HepG2 (cell line): Measurements from ENCODE around the gene PRSS12. TPM values are rescaled to one million over a fixed set of nuclear protein-coding genes. Genes with fewer than 3 reads are reported as not detected.

Experiments used
- ATAC-seq: fragments of 200-7000 bp; cut with Tn5 transposase; 3 replicates; pipeline ENCODE4 v1.9.1; 2020; ENCODE audit warnings: mild to moderate bottlenecking, moderate library complexity
- BruUV-seq: library from RNA; stranded (reverse); fragments of 400-500 nt; replicated peaks from 2 replicates; lab custom pipeline; 2021; lab: Mats Ljungman, UMichigan
- CTCF ChIA-PET: fragments of 300-600 bp; formaldehyde crosslinking; extraction: SDS; loops from one replicate; lab custom pipeline; 2021; ENCODE audit warnings: low total read pairs, inconsistent platforms, low intra/inter-chr PET ratio; lab: Yijun Ruan, JAX
- POLR2A ChIA-PET: fragments of 350-600 bp; sonication (Branson Sonifier 250); formaldehyde crosslinking; loops from one replicate; lab custom pipeline; 2020; ENCODE audit warnings: antibody characterized with exemption, inconsistent platforms; lab: Yijun Ruan, JAX
- DNase-seq: peaks from one replicate; pipeline ENCODE4 v3.0.0-alpha.2; 2015; ENCODE audit warnings: low spot score
- FAIRE-seq: peaks from 3 replicates; lab custom pipeline; 2011; peaks lifted over from hg19 to GRCh38; lab: Jason Lieb, UNC
- H2AFZ ChIP-seq: one replicate; pipeline ENCODE4 v1.6.1; 2011; ENCODE audit warnings: low read length, inconsistent platforms
- H3K27ac ChIP-seq: fragments of 300-600 bp; 3 replicates; pipeline ENCODE4 v1.8.0; 2011; ENCODE audit warnings: mixed run types, mild to moderate bottlenecking, mixed read lengths, low read length, inconsistent platforms; ENCODE audit not compliant: insufficient read depth; ENCODE audit errors: extremely low read length
- H3K27me3 ChIP-seq, 2 experiments: fragments of 200-600 bp in 1 of 2; 2 replicates in 1 of 2; 3 replicates in 1 of 2; pipeline versions ENCODE4 v1.6.0 to v1.8.0; 2011; ENCODE audit warnings: low read length in 2 of 2, mild to moderate bottlenecking in 2 of 2, moderate library complexity in 2 of 2, inconsistent platforms in 1 of 2; ENCODE audit not compliant: insufficient read depth in 2 of 2, control insufficient read depth in 1 of 2
- H3K36me3 ChIP-seq, 2 experiments: fragments of 200-600 bp in 1 of 2; replicated peaks in 1 of 2; 2 replicates in 1 of 2; 3 replicates in 1 of 2; pipeline versions ENCODE4 v1.5.1 to v1.8.0; 2011; ENCODE audit warnings: low read length in 2 of 2, inconsistent platforms in 1 of 2; ENCODE audit not compliant: insufficient read depth in 2 of 2, control insufficient read depth in 1 of 2
- H3K4me1 ChIP-seq: 2 replicates; pipeline ENCODE4 v1.5.1; 2012; ENCODE audit warnings: low read length, inconsistent platforms; ENCODE audit not compliant: insufficient read depth
- H3K4me2 ChIP-seq: 2 replicates; pipeline ENCODE4 v1.6.0; 2011; ENCODE audit warnings: low read depth, low read length, inconsistent platforms
- H3K4me3 ChIP-seq, 3 experiments: fragments of 200-600 bp in 1 of 3; sonication (generic), shearing (Covaris generic) in 1 of 3; replicated peaks in 1 of 3; 2 replicates each; pipeline ENCODE4 v1.5.1; 2011 to 2016; ENCODE audit warnings: low read length in 3 of 3, inconsistent platforms in 2 of 3, low read depth in 2 of 3, mild to moderate bottlenecking in 2 of 3, control low read depth in 1 of 3, mixed read lengths in 1 of 3; ENCODE audit not compliant: insufficient read depth in 1 of 3
- H3K79me2 ChIP-seq: one replicate; pipeline ENCODE4 v1.6.1; 2011; ENCODE audit warnings: low read length, inconsistent platforms; ENCODE audit not compliant: insufficient read depth
- H3K9ac ChIP-seq: 2 replicates; pipeline ENCODE4 v1.6.0; 2011; ENCODE audit warnings: mild to moderate bottlenecking, low read depth, low read length, inconsistent platforms; ENCODE audit not compliant: insufficient read depth
- H3K9me3 ChIP-seq: 2 replicates; pipeline ENCODE4 v1.5.1; 2012; ENCODE audit warnings: mild to moderate bottlenecking, low read length
- H4K20me1 ChIP-seq: 2 replicates; pipeline ENCODE4 v1.6.0; 2011; ENCODE audit warnings: inconsistent platforms, mild to moderate bottlenecking, low read length, moderate library complexity; ENCODE audit not compliant: insufficient read depth
- ZNF598 ChIP-seq: sonication (generic); formaldehyde crosslinking; IDR thresholded peaks from 2 replicates; pipeline ENCODE4 v1.5.1; 2020; ENCODE audit warnings: mild to moderate bottlenecking, missing genetic modification reagents, borderline replicate concordance
- WGBS: methylation state at CpG from one replicate; pipeline ENCODE4 v1.1.6; 2017; ENCODE audit warnings: low lambda C conversion rate; 5-methylcytosine and 5-hydroxymethylcytosine counted together
- in situ Hi-C: cut with HindIII; loops from 2 replicates; pipeline ENCODE4 v1.10.0; 2017; ENCODE audit warnings: low pct_unique_long_range_greater_than_20kb; ENCODE audit not compliant: extremely low pct_ligation_motif_present
- intact Hi-C: fragments of 100-400 bp; cut with micrococcal nuclease; formaldehyde crosslinking; loops from one replicate; pipeline ENCODE4 v1.10.0; 2022; ENCODE audit not compliant: unreplicated experiment
- polyA plus RNA-seq, 8 experiments: library from polyadenylated mRNA; depleted of rRNA in 3 of 8; stranded (reverse) in 7 of 8; unstranded in 1 of 8; fragments of >200 nt; fragmentation: Illumina TruSeq in 4 of 8; extraction: Trizol in 4 of 8; gene quantifications; 2 replicates each; pipeline versions ENCODE4 v1.2.1 to v1.2.3, GENCODE V29; 2011 to 2016; ENCODE audit warnings: low read depth in 4 of 8, missing spikeins in 1 of 8, mixed read lengths in 1 of 8; ENCODE audit not compliant: insufficient read depth in 1 of 8
- total RNA-seq, 5 experiments: library from RNA; depleted of rRNA; stranded (reverse); fragments of >200 nt; fragmentation: Illumina TruSeq; extraction: Trizol; gene quantifications; 2 replicates each; pipeline ENCODE4 v1.2.3, GENCODE V29; 2016; ENCODE audit warnings: low read depth in 1 of 5
- TF ChIP-seq, protein P1 (sequence below): sonication (generic); formaldehyde crosslinking; IDR thresholded peaks from 2 replicates; pipeline ENCODE4; 2020; ENCODE audit warnings: missing genetic modification reagents, mild to moderate bottlenecking, borderline replicate concordance
- TF ChIP-seq, protein P2 (sequence below): sonication (generic); formaldehyde crosslinking; IDR thresholded peaks from 2 replicates; pipeline ENCODE4 v1.4.0; 2020; ENCODE audit warnings: missing genetic modification reagents

PRSS12 gene
- total and polyA plus RNA-seq, 2 of the 13 experiments (the other 11 are each of a cell fraction or from before 2014, with no cell fraction given), result 0.02 TPM; not detected in 1

DNA sequence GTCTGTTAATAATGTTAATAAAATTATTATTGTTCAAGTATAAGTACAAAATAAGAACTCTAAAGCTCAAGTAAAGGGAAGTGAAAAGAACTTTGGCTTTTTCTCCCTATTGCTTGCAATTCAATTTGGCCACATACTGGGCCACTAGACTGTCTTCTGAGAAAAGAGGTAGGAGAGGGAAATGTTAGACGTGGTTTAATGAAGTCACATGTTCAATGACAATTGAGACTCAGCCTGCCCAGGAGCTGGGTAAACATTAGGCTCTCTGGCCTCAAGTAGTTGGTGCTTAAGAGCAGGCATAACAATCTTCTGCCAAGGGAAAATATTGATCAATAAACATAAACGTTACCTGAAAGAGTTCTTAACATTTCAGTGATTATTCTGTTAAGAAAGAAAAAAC, 15.1 kb upstream of the PRSS12 start (continued):
- TF ChIP-seq, protein P1, sequence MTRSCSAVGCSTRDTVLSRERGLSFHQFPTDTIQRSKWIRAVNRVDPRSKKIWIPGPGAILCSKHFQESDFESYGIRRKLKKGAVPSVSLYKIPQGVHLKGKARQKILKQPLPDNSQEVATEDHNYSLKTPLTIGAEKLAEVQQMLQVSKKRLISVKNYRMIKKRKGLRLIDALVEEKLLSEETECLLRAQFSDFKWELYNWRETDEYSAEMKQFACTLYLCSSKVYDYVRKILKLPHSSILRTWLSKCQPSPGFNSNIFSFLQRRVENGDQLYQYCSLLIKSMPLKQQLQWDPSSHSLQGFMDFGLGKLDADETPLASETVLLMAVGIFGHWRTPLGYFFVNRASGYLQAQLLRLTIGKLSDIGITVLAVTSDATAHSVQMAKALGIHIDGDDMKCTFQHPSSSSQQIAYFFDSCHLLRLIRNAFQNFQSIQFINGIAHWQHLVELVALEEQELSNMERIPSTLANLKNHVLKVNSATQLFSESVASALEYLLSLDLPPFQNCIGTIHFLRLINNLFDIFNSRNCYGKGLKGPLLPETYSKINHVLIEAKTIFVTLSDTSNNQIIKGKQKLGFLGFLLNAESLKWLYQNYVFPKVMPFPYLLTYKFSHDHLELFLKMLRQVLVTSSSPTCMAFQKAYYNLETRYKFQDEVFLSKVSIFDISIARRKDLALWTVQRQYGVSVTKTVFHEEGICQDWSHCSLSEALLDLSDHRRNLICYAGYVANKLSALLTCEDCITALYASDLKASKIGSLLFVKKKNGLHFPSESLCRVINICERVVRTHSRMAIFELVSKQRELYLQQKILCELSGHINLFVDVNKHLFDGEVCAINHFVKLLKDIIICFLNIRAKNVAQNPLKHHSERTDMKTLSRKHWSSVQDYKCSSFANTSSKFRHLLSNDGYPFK, result no peak
- no peak for TF ChIP-seq ZNF598 (CRISPR knock-in tag)

DNA sequence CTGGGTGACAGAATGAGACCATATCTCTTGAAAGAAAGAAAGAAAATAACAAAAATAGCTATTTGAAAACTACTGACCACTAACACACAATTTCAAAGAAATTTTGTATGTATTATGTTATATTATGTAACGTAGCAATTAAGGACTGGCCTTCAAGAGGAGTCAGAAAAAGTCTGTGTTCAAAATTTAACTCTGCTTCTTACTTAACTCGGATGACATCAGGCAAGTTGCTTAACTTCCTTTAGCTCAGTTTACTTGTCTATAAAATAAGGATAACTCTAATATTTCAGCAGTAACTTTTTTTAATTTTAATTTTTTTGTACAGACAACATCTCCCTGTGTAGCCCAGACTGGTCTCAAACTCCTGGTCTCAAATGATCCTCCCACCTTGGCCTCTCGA, 14.6 kb upstream of the PRSS12 start:
- no peak for ATAC-seq

More for the DNA sequence above, 14.6 kb upstream of the PRSS12 start:
- no peak overlapping the region for H3K27ac ChIP-seq
- H3K4me1 ChIP-seq, result no peaks in the 10 kb centered on the region
- intact Hi-C loops (no loop called here), in situ Hi-C loops (no loop called here)
- FAIRE-seq, result no peak
- H4K20me1 ChIP-seq, result no peaks in the 10 kb centered on the region
- no peak overlapping the region for H3K9ac ChIP-seq
- WGBS, result 55% methylated on average over 3 of the region's 3 CpGs
- no peaks in the 10 kb centered on the region for H3K9me3 ChIP-seq
- no peaks in the 10 kb centered on the region for H3K36me3 ChIP-seq
- CTCF ChIA-PET, result no interaction called here
- TF ChIP-seq, protein P2, sequence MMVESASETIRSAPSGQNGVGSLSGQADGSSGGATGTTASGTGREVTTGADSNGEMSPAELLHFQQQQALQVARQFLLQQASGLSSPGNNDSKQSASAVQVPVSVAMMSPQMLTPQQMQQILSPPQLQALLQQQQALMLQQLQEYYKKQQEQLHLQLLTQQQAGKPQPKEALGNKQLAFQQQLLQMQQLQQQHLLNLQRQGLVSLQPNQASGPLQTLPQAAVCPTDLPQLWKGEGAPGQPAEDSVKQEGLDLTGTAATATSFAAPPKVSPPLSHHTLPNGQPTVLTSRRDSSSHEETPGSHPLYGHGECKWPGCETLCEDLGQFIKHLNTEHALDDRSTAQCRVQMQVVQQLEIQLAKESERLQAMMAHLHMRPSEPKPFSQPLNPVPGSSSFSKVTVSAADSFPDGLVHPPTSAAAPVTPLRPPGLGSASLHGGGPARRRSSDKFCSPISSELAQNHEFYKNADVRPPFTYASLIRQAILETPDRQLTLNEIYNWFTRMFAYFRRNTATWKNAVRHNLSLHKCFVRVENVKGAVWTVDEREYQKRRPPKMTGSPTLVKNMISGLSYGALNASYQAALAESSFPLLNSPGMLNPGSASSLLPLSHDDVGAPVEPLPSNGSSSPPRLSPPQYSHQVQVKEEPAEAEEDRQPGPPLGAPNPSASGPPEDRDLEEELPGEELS (CRISPR knock-in tag), result no peak
- TF ChIP-seq, all 625 proteins: peak for 0
- Histone ChIP-seq H2AFZ (no peak overlapping the region), H3K4me2 (no peak overlapping the region), H3K27me3 (peaks cover 0 to 2% of the 10 kb centered on the region in 2 experiments; a peak in 1 of 5 replicates), H3K4me3 (no peak overlapping the region), H3K79me2 (no peaks in the 10 kb centered on the region)
- BruUV-seq, result no TSS peak
- POLR2A ChIA-PET, result no interaction called here
- no peak for DNase-seq
